H1 (cell line): ENCODE measurements around the gene ZNHIT3. TPM values are rescaled to one million over a fixed set of nuclear protein-coding genes. Genes with fewer than 3 reads are reported as not detected.
A peak's percentile ranks its signal among the peaks of the same experiment; 100 is the strongest.

Source experiments
- CTCF ChIA-PET: fragments of 300-600 bp; sonication (Branson Sonifier 250); formaldehyde crosslinking; loops from one replicate; lab custom pipeline; 2021; ENCODE audit not compliant: partially characterized antibody; lab: Charles Lee
- POLR2A ChIA-PET: fragments of 300-600 bp; sonication (Branson Sonifier 250); formaldehyde crosslinking; loops from one replicate; lab custom pipeline; 2021; ENCODE audit warnings: inconsistent platforms; ENCODE audit not compliant: partially characterized antibody; lab: Charles Lee
- DNase-seq, 2 experiments: peaks; one replicate each; pipeline versions ENCODE4 v3.0.0 to v3.0.0-alpha.2; 2010 to 2022; ENCODE audit warnings: low spot score in 2 of 2, low read depth in 1 of 2, mixed read lengths in 1 of 2
- FAIRE-seq: peaks from 2 replicates; lab custom pipeline; 2011; peaks lifted over from hg19 to GRCh38; lab: Jason Lieb, UNC
- H2AFZ ChIP-seq: 2 replicates; pipeline ENCODE4 v1.8.1; 2012; ENCODE audit warnings: low read length, inconsistent platforms
- H2AK5ac ChIP-seq: 2 replicates; pipeline ENCODE4 v1.6.1; 2013; ENCODE audit warnings: low read depth, low read length
- H2BK120ac ChIP-seq: replicated peaks from 2 replicates; pipeline ENCODE3; 2013; ENCODE audit warnings: low read depth, low read length, inconsistent platforms
- H2BK12ac ChIP-seq: 2 replicates; pipeline ENCODE4 v1.6.1; 2013; ENCODE audit warnings: low read depth, low read length
- H2BK15ac ChIP-seq: 2 replicates; pipeline ENCODE4 v1.6.1; 2013; ENCODE audit warnings: low read length
- H2BK20ac ChIP-seq: 2 replicates; pipeline ENCODE4 v1.6.1; 2013; ENCODE audit warnings: low read length
- H2BK5ac ChIP-seq: 2 replicates; pipeline ENCODE4 v1.6.1; 2013; ENCODE audit warnings: low read depth, low read length
- H3K14ac ChIP-seq: 2 replicates; pipeline ENCODE4 v1.6.1; 2013; ENCODE audit warnings: inconsistent platforms; ENCODE audit not compliant: insufficient read length
- H3K18ac ChIP-seq: 2 replicates; pipeline ENCODE4 v1.6.1; 2013; ENCODE audit warnings: low read length; ENCODE audit errors: extremely low read depth
- H3K23ac ChIP-seq: 2 replicates; pipeline ENCODE4 v1.6.1; 2013; ENCODE audit warnings: inconsistent platforms; ENCODE audit not compliant: insufficient read length
- H3K23me2 ChIP-seq: 2 replicates; pipeline ENCODE4 v1.6.1; 2013; ENCODE audit warnings: low read depth, low read length
- H3K27ac ChIP-seq: 2 replicates; pipeline ENCODE4 v1.6.1; 2011; ENCODE audit warnings: low read depth, low read length, inconsistent platforms
- H3K27me3 ChIP-seq, 4 experiments: replicated peaks in 1 of 4; 1 replicate in 1 of 4; 2 replicates in 3 of 4; pipeline versions ENCODE4 v1.6.1 to v1.8.1; 2011 to 2013; ENCODE audit warnings: low read length in 3 of 4, mild to moderate bottlenecking in 3 of 4, inconsistent platforms in 2 of 4, mixed read lengths in 2 of 4, moderate library complexity in 1 of 4; ENCODE audit not compliant: control insufficient read depth in 3 of 4, insufficient read depth in 3 of 4; ENCODE audit errors: extremely low read depth in 1 of 4
- H3K36me3 ChIP-seq, 4 experiments: 2 replicates each; pipeline versions ENCODE4 v1.6.1 to v1.8.1; 2011 to 2013; ENCODE audit warnings: mild to moderate bottlenecking in 4 of 4, low read length in 3 of 4, moderate library complexity in 2 of 4, control low read depth in 1 of 4, inconsistent platforms in 1 of 4; ENCODE audit not compliant: insufficient read depth in 4 of 4, control insufficient read depth in 2 of 4
- H3K4ac ChIP-seq: replicated peaks from 2 replicates; pipeline ENCODE3; 2013; ENCODE audit warnings: low read length, low read depth, mixed read lengths, inconsistent platforms; ENCODE audit not compliant: insufficient read length
- H3K4me1 ChIP-seq, 4 experiments: replicated peaks in 1 of 4; 1 replicate in 1 of 4; 2 replicates in 3 of 4; pipeline versions ENCODE4 v1.6.1 to v1.8.1; 2011 to 2013; ENCODE audit warnings: low read length in 3 of 4, inconsistent platforms in 2 of 4, mixed read lengths in 1 of 4; ENCODE audit not compliant: insufficient read depth in 4 of 4, control insufficient read depth in 3 of 4
- H3K4me2 ChIP-seq, 2 experiments: 2 replicates each; pipeline versions ENCODE4 v1.6.1 to v1.8.1; 2011 to 2013; ENCODE audit warnings: low read depth in 2 of 2, low read length in 2 of 2, control low read depth in 1 of 2, inconsistent platforms in 1 of 2, mild to moderate bottlenecking in 1 of 2; ENCODE audit not compliant: insufficient read depth in 1 of 2
- H3K4me3 ChIP-seq, 4 experiments: fragments of 200-600, 300-600 bp in 1 of 4; sonication (generic), shearing (Covaris generic), sonication (Bioruptor Twin) in 1 of 4; 2 replicates each; pipeline versions ENCODE4 v1.5.1 to v1.8.1; 2011 to 2016; ENCODE audit warnings: low read length in 4 of 4, low read depth in 3 of 4, control low read depth in 2 of 4, inconsistent platforms in 2 of 4, mild to moderate bottlenecking in 2 of 4, mixed read lengths in 1 of 4, moderate library complexity in 1 of 4; ENCODE audit not compliant: insufficient read depth in 2 of 4; ENCODE audit errors: extremely low read depth in 1 of 4
- H3K56ac ChIP-seq: replicated peaks from 2 replicates; pipeline ENCODE3; 2013; ENCODE audit warnings: low read depth, mild to moderate bottlenecking, mixed read lengths, low read length, inconsistent platforms; ENCODE audit not compliant: insufficient read length
- H3K79me1 ChIP-seq: 2 replicates; pipeline ENCODE4 v1.6.1; 2013; ENCODE audit warnings: low read depth, low read length, control low read depth
- H3K79me2 ChIP-seq, 2 experiments: 2 replicates each; pipeline versions ENCODE4 v1.6.1 to v1.8.1; 2012 to 2013; ENCODE audit warnings: low read length in 2 of 2, mild to moderate bottlenecking in 2 of 2, inconsistent platforms in 1 of 2; ENCODE audit not compliant: insufficient read depth in 2 of 2, control insufficient read depth in 1 of 2
- H3K9ac ChIP-seq, 4 experiments: replicated peaks in 1 of 4; 1 replicate in 1 of 4; 2 replicates in 3 of 4; pipeline versions ENCODE4 v1.6.1 to v1.8.1; 2011 to 2013; ENCODE audit warnings: low read depth in 3 of 4, low read length in 3 of 4, control low read depth in 2 of 4, mild to moderate bottlenecking in 2 of 4, moderate library complexity in 2 of 4, inconsistent platforms in 1 of 4; ENCODE audit errors: extremely low read depth in 1 of 4
- H3K9me3 ChIP-seq, 2 experiments: 2 replicates each; pipeline versions ENCODE4 v1.6.1 to v1.8.1; 2012 to 2013; ENCODE audit warnings: mild to moderate bottlenecking in 2 of 2, moderate library complexity in 2 of 2, control low read depth in 1 of 2, inconsistent platforms in 1 of 2, low read depth in 1 of 2, low read length in 1 of 2, mixed read lengths in 1 of 2; ENCODE audit not compliant: insufficient read depth in 2 of 2
- H4K20me1 ChIP-seq, 2 experiments: replicated peaks in 1 of 2; 2 replicates each; pipeline versions ENCODE3 to v1.8.1; 2011 to 2013; ENCODE audit warnings: inconsistent platforms in 2 of 2, low read length in 2 of 2, mild to moderate bottlenecking in 1 of 2; ENCODE audit not compliant: insufficient read depth in 2 of 2, control insufficient read depth in 1 of 2
- H4K5ac ChIP-seq: 2 replicates; pipeline ENCODE4 v1.6.1; 2013; ENCODE audit warnings: low read length, low read depth, mixed read lengths, inconsistent platforms; ENCODE audit not compliant: insufficient read length
- H4K8ac ChIP-seq: 2 replicates; pipeline ENCODE4 v1.8.0; 2013; ENCODE audit warnings: mild to moderate bottlenecking, moderate library complexity, low read length, inconsistent platforms; ENCODE audit not compliant: insufficient read depth; ENCODE audit errors: extremely low read depth
- H4K91ac ChIP-seq: replicated peaks from 2 replicates; pipeline ENCODE3; 2013; ENCODE audit warnings: low read length, mixed read lengths, inconsistent platforms; ENCODE audit not compliant: insufficient read length
- CEBPB ChIP-seq: IDR thresholded peaks from 2 replicates; pipeline ENCODE4 v1.6.1; 2012; ENCODE audit warnings: low read depth, low read length
- CREB1 ChIP-seq: IDR thresholded peaks from 2 replicates; pipeline ENCODE4 v1.6.1; 2012; ENCODE audit warnings: inconsistent platforms
- GABPA ChIP-seq: IDR thresholded peaks from 2 replicates; pipeline ENCODE4 v1.6.1; 2011; ENCODE audit warnings: mild to moderate bottlenecking, low read length, moderate library complexity, borderline replicate concordance; ENCODE audit not compliant: insufficient read depth
- KDM1A ChIP-seq: fragments of 200-600, 300-600 bp; sonication (generic); IDR thresholded peaks from 2 replicates; pipeline ENCODE4 v1.7.1; 2016; ENCODE audit warnings: mild to moderate bottlenecking, low read length, borderline replicate concordance
- TAF1 ChIP-seq: IDR thresholded peaks from 2 replicates; pipeline ENCODE4 v1.6.1; 2011; ENCODE audit warnings: mild to moderate bottlenecking, low read depth, low read length
- TCF12 ChIP-seq: IDR thresholded peaks from 2 replicates; pipeline ENCODE4 v1.6.1; 2011; ENCODE audit warnings: low read depth, mild to moderate bottlenecking, low read length
- YY1 ChIP-seq: IDR thresholded peaks from 2 replicates; pipeline ENCODE4 v1.6.1; 2011; ENCODE audit warnings: low read depth, mild to moderate bottlenecking, low read length
- WGBS, 2 experiments: shearing (Covaris generic) in 1 of 2; methylation state at CpG; one replicate each; pipeline versions ENCODE4 v1.1.6 to v1.1.7; 2013 to 2015; ENCODE audit warnings: low lambda C conversion rate in 2 of 2, mixed read lengths in 2 of 2, inconsistent platforms in 1 of 2, low coverage in 1 of 2, missing lambda C conversion rate in 1 of 2; ENCODE audit not compliant: insufficient replicate concordance in 2 of 2, insufficient coverage in 1 of 2, insufficient read length in 1 of 2; ENCODE audit errors: extremely low coverage in 1 of 2, missing lambda C conversion rate in 1 of 2; 5-methylcytosine and 5-hydroxymethylcytosine counted together
- long read RNA-seq, 2 experiments: library from RNA in 1 of 2; library from capped mRNA in 1 of 2; stranded (forward); transcript quantifications; one replicate each; pipeline ENCODE4 v2.0.0, GENCODE V29; 2021; ENCODE audit warnings: inconsistent platforms in 1 of 2
- polyA minus RNA-seq, 3 experiments: library from RNA; depleted of rRNA, polyadenylated mRNA; stranded (reverse); fragments of >200 nt; gene quantifications; 1 replicate in 2 of 3; 2 replicates in 1 of 3; pipeline ENCODE4 v1.2.3, GENCODE V29; 2011
- polyA plus RNA-seq, 7 experiments: library from polyadenylated mRNA; depleted of rRNA in 3 of 7; stranded (reverse) in 5 of 7; unstranded in 2 of 7; fragments of >200 nt in 5 of 7; fragments of 200-250 nt in 2 of 7; gene quantifications; 1 replicate in 5 of 7; 2 replicates in 1 of 7; 4 replicates in 1 of 7; pipeline versions ENCODE4 v1.2.1 to v1.2.3, GENCODE V29; 2011 to 2013; ENCODE audit warnings: missing spikeins in 2 of 7, mixed read lengths in 2 of 7
- total RNA-seq: library from RNA; stranded (reverse); fragmentation: NEBNext Ultra II Directional; extraction: Animal tissue kit (Norgen Biotek cat#: 25700); gene quantifications from 2 replicates; pipeline ENCODE4 v1.2.1, GENCODE V29; 2021

ZNHIT3 gene
- total RNA-seq (59.1 and 60.8 TPM in 2 replicates), polyA plus RNA-seq (2011; rRNA removed) (95.1 and 147 TPM in 2 replicates), polyA minus RNA-seq (2011; rRNA and poly(A)+ RNA removed) (34.4 and 37.8 TPM in 2 replicates)
- polyA plus RNA-seq (2011; cell fraction: cytosol; rRNA removed): 95.2 TPM
- polyA plus RNA-seq (2011; cell fraction: nucleus; rRNA removed): 38.1 TPM
- polyA plus RNA-seq (2012, experiment 1 of 2): 70.6 to 88.5 TPM (median 80.3 TPM) in 4 replicates
- polyA plus RNA-seq (2012, experiment 2 of 2): 69.8 TPM
- polyA plus RNA-seq (2013, experiment 1 of 2): 73.2 TPM
- 67.4 TPM for polyA plus RNA-seq (2013, experiment 2 of 2)
- polyA minus RNA-seq (2011; cell fraction: cytosol; rRNA and poly(A)+ RNA removed): 18.0 TPM
- 19.0 TPM for polyA minus RNA-seq (2011; cell fraction: nucleus; rRNA and poly(A)+ RNA removed)
- long read RNA-seq, experiment 1, transcript ZNHIT3-208 (4 exons, 926 nt): minor isoform, 9 of 97 reads
- long read RNA-seq, experiment 1, transcript ZNHIT3-204 (5 exons, 951 nt): major isoform, 72 of 97 reads
- long read RNA-seq, experiment 1, partial matches to known transcripts: 3 of 97 reads
- long read RNA-seq, experiment 1, other reads (novel, unspliced or antisense): 10 of 97 reads
- long read RNA-seq, experiment 2, transcript ZNHIT3-204 (5 exons, 951 nt): major isoform, 86 of 101 reads
- long read RNA-seq, experiment 2, transcript ZNHIT3-208 (4 exons, 926 nt): minor isoform, 8 of 101 reads
- long read RNA-seq, experiment 2, partial matches to known transcripts: 0 of 101 reads
- long read RNA-seq, experiment 2, other reads (novel, unspliced or antisense): 4 of 101 reads

DNA sequence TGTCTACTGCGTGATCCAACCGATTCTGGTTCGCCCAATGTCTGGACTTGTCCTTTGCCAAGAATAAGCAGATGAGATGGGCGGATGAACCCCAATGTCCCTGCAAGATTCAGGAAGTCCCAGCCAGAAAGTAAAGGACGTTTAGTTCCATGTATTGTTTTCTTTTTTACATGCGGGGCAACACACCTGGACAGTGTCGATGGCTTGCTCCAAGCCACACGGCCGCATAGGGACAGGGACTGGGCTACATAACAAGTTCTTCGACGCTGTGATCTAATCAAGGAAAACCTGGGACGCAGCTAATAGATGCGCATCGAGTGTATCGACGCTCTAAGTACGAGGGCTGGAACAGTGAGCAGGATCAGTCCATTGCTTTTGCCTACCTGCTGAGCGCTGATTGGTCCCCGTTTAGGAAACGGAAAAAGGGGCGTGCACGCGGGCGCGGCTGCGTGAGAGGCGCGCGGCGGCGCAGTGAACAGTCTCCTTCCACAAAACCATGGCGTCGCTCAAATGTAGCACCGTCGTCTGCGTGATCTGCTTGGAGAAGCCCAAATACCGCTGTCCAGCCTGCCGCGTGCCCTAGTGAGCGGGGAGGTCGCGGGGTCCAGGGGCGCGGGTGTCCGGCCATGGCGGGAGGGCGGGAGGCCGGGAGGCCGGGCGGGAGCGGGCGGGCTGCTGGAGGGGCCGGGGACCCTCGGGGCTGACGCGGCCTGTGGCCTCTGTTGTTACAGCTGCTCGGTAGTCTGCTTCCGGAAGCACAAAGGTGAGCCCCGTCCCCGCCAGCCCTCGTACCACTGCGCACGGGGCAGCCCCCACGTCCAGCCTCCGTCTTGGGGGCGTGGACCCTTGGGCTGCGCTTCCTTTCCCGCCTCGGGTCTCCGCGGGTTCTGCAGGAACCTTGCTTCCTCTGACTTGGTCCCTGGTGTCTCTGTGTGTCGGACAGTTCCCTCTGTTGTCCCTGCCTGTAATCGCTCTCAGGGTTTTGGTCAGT, at the start of gene ZNHIT3:
Gene ZNHIT3 (plus strand): TSS at position 478 of the 991 bp plus-strand sequence. CDS start 19 bp downstream, at position 497.
- peak within 1 kb of the TSS; percentile 61; the same call in 1 of the 2 replicates for H2BK15ac ChIP-seq
- H3K36me3 ChIP-seq: 0 out of 8 replicates have a peak, but pooled peaks cover 0 to 3% (median 0%) of the 10 kb centered on the region in 4 experiments
- H2BK12ac ChIP-seq: no peak within 1 kb of the TSS
- peak within 1 kb of the TSS; percentile 54 for H3K56ac ChIP-seq
- peaks cover 0 to 42% of the 10 kb centered on the region in 2 experiments; a peak in 3 of 4 replicates for H3K79me2 ChIP-seq
- H3K23me2 ChIP-seq: peaks cover 7% of the 10 kb centered on the region
- H3K9me3 ChIP-seq: no peaks in the 10 kb centered on the region
- H3K4me2 ChIP-seq: peak within 1 kb of the TSS; percentile 92 to 96
- peaks cover 5% of the 10 kb centered on the region; the same call in 1 of the 2 replicates for H3K79me1 ChIP-seq
- H3K14ac ChIP-seq: no peak within 1 kb of the TSS
- H2BK120ac ChIP-seq: no peak within 1 kb of the TSS
- H4K8ac ChIP-seq: peak within 1 kb of the TSS; percentile 76
- H4K20me1 ChIP-seq: peaks cover 2 to 11% of the 10 kb centered on the region in 2 experiments
- H3K4ac ChIP-seq: peak within 1 kb of the TSS; percentile 47
- peak within 1 kb of the TSS; percentile 57 for H4K5ac ChIP-seq
- 2% methylated on average over 50 of the region's 73 CpGs; no CpG with 5 or more reads in 1 of the 2 experiments for WGBS, 2 experiments
- CTCF ChIA-PET: interaction anchor here (1.0 kb wide), 2 partner anchors 21 to 26 kb away, joined by 3 read pairs; no protein-coding TSS in a partner anchor
- peak within 1 kb of the TSS; percentile 60 for H2BK5ac ChIP-seq
- peaks cover 0 to 11% (median 9%) of the 10 kb centered on the region in 4 experiments; a peak in 5 of 7 replicates for H3K4me1 ChIP-seq
- FAIRE-seq: no peak
- POLR2A ChIA-PET: interaction anchor here (1.1 to 3.2 kb wide), 7 partner anchors 8 to 48 kb away, joined by 3 to 19 read pairs (median 5); partner anchors contain the start of genes MYO19 and PIGW
- 0 out of 2 replicates have a peak within 1 kb of the TSS, but pooled peaks have one; percentile 29 for H2BK20ac ChIP-seq
- peaks cover 15 to 31% (median 26%) of the 10 kb centered on the region in 4 experiments for H3K27me3 ChIP-seq
- no peak within 1 kb of the TSS for H3K23ac ChIP-seq
- H3K4me3 ChIP-seq: peak within 1 kb of the TSS; percentile 73 to 88 (median 85)
- H2AK5ac ChIP-seq: no peak within 1 kb of the TSS; the same call in 1 of the 2 replicates
- peak within 1 kb of the TSS; percentile 69 for H4K91ac ChIP-seq
- peak within 1 kb of the TSS; percentile 80 for H3K18ac ChIP-seq
- peak; percentile 71 to 89 for DNase-seq
- H3K9ac ChIP-seq: peak within 1 kb of the TSS; percentile 35 to 76 (median 74)
- H2AFZ ChIP-seq: peak within 1 kb of the TSS; percentile 95
- H3K27ac ChIP-seq: peak within 1 kb of the TSS; percentile 53
- no peak for TF ChIP-seq KDM1A
- TF ChIP-seq TCF12: no peak
- peak; percentile 87 for TF ChIP-seq TAF1
- no peak for TF ChIP-seq CEBPB
- TF ChIP-seq CREB1: peak; percentile 82
- peak; percentile 73; the same call in 1 of the 2 replicates for TF ChIP-seq YY1
- no peak for TF ChIP-seq GABPA
